C4-2B (cell line): ENCODE results near the gene WTIP.

ENCODE experiments used
- H3K27ac ChIP-seq: fragments of 450-650 bp; 2 replicates; pipeline ENCODE4 v1.5.1; 2017
- ZFX ChIP-seq: fragments of 450-650 bp; IDR thresholded peaks from 2 replicates; pipeline ENCODE4 v1.6.1; 2017
- TF ChIP-seq, protein P1 (sequence below): fragments of 450-650 bp; conservative IDR thresholded peaks from 2 replicates; pipeline ENCODE4 v1.5.1; 2017; ENCODE audit warnings: mild to moderate bottlenecking

Gene WTIP

DNA sequence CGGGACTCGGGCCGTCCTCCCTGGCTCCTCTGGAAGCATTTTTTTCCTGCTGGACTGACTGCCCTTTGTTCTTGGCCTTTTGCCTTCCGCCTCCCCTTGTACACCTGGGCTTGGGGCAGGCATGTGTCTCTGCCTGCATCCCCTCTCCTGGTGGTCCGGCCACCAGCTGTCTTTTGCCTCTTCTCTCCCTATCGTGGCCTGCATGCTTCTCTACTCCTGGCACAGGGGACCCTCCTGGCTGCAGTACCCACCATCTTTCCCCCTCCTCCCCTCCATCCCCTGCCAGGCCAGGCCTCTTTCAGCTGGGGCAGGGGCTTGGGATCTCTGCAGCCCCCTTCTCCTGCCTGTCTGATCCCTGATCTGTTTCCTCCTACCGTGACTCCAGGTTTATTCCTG, 12.1 kb downstream of the WTIP start:
- H3K27ac ChIP-seq: no peak overlapping the region
- no peak for TF ChIP-seq ZFX
- TF ChIP-seq, protein P1, sequence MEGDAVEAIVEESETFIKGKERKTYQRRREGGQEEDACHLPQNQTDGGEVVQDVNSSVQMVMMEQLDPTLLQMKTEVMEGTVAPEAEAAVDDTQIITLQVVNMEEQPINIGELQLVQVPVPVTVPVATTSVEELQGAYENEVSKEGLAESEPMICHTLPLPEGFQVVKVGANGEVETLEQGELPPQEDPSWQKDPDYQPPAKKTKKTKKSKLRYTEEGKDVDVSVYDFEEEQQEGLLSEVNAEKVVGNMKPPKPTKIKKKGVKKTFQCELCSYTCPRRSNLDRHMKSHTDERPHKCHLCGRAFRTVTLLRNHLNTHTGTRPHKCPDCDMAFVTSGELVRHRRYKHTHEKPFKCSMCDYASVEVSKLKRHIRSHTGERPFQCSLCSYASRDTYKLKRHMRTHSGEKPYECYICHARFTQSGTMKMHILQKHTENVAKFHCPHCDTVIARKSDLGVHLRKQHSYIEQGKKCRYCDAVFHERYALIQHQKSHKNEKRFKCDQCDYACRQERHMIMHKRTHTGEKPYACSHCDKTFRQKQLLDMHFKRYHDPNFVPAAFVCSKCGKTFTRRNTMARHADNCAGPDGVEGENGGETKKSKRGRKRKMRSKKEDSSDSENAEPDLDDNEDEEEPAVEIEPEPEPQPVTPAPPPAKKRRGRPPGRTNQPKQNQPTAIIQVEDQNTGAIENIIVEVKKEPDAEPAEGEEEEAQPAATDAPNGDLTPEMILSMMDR: no peak

DNA sequence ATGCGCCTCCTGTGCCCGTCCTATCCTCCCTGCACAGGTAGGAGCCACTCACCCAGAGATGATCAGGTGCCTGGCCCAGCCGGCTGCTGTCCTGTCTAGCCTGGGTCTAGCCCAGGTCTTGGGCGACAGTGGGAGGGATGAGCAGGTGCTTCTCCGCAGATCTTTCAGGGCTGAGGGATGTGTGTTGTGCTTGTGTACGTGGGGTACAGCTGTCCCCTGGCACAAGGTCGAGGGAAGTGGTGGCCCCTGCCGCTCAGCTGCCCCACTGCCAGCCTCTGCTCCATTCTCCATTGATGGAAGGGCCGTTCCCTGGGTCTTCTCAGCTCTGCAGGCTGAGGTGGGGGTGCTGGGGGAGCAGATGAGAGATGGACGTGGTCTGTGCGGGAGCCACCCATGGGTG, 13.0 kb downstream of the WTIP start:
- TF ChIP-seq ZFX: no peak
- TF ChIP-seq, protein P1: no peak
- H3K27ac ChIP-seq: no peak overlapping the region

GRCh38 chr19:34495416-34495815, 13.9 kb downstream of the WTIP start:
- TF ChIP-seq ZFX: no peak
- TF ChIP-seq, protein P1: no peak
- H3K27ac ChIP-seq: no peak overlapping the region

DNA sequence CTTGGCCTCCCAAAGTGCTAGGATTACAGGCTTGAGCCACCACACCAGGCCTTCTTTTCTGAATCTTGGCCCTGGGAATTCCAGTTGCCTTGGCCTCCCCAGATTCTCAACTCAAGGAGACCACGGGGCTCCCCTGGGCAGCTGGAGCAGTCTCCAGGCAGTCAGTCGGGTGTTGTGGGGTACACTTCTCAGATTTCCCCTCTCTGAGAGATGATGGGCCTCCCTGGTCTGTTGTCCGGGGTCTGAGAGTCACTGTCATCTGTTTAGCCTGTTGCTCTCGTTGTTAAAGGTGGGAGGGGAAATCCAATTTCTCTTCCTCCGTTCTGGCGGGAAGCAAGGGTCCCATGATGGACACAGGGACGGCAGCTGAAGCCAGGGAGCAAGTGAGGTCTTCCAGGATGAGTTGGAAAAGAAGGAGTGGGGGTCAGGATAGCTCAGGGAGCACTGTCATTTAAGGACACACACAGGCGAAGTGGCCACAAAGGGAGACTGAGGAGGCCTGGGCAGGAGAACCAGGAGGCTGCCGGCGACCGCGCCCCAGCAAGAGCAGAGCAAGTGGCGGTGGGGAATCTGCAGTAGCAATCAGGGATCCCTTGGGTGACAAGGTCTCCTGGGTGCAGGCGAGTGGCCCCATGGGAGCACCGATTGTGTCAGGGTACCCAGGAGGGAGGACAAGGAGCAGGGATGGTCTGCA, 15.7 kb downstream of the WTIP start:
- TF ChIP-seq ZFX: no peak
- TF ChIP-seq, protein P1: no peak
- no peak overlapping the region for H3K27ac ChIP-seq

DNA sequence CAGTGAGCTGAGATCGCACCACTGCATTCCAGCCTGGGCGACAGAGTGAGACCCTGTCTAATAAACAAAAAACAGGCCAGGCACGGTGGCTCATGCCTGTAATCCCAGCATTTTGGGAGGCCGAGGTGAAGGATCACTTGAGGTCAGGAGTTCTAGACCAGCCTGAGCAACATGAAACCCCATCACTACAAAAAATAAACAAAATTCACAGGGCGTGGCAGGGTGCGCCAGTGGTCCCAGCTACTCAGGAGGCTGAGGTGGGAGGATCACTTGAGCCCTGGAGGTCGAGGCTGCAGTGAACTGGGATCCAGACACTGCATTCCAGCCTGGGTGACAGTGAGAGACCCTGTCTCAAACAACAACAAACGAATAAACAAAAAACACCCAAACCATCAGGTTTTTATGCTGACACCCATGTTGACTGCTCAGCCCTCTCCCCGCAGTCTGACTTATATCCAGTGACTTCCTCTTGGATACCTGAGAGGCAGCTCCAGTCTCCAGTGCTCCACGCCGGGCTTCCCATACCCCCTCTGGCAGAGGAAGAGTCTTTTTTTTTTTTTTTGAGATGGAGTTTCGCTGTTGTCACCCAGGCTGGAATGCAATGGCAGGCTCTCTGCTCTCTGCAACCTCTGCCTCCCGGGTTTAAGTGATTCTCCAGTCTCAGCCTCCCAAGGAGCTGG, 17.7 kb downstream of the WTIP start:
- TF ChIP-seq, protein P1: no peak
- TF ChIP-seq ZFX: no peak
- H3K27ac ChIP-seq: no peak overlapping the region

- no peak overlapping the region for H3K27ac ChIP-seq
- TF ChIP-seq, protein P1: no peak
- TF ChIP-seq ZFX: no peak
Observed at GRCh38 chr19:34500656-34501120, 19.1 kb downstream of the WTIP start.
